ENCODE results near the gene MGP.

MGP gene

DNA sequence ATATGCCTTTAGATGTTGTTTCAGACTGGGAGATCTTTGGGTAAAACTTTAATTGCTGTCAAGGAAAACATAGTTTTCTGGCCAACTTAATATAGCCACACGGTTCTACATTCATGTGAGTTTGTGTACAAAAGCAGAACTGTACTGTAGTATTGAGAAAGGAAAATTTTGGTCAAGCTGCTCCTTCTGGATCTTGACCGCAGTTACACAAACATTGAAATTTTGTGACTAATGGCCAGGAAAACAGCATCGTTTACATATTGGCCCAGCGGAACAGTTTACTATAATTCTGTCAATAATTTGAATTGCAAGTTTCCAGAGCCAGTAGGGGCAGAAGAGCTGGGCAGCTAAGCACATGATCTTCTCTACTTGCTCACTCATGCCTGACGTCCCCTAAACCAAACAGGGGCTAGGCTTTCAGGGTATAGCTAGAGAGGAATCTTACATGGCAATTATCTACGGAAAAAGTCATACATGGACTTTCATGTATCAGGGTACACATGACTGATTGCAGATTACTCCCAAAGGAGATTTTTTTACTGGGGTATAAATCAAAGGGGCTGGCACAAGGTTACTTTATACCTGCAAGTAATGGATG is 31.0 kb downstream of the MGP start:
- no peak for DNase-seq

DNA sequence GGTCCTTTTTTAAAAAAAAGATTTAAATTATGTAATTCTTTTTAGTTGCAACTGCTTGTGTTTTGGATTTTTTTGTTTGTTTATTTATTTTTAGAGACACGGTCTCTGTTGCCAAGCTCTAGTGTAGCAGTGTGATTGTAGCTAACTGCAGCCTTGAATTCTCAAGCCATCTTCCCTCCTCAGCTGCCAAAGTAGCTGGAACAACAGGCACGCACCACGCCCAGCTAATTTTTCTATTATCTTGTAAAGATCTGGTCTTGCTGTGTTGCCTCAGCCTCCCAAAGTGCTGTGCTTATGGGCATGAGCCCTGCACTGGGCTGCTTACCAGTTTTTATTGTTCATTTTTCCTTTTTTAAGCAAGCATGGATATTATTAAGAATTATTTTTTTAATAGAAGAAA is 31.7 kb downstream of the MGP start:
- no peak for DNase-seq

DNA sequence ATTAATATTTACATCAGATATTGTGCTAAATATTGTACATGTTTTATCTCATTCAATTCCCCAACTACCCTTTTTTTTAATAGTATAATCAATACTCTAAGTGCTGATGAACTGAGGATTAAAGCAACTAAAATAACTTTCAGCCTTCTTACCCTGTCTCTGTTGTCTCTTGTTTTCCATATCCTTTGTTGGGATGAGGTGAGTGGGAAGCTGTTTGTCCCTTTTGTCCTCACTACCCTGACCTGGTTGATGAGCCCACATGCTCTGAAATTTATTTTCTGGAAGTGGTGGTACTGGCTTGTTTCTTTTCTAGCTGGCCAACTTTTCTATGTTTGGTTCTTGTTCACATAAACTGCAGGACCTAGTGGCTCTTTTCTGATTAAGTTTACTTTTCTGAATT is 32.8 kb downstream of the MGP start:
- DNase-seq, result no peak

DNA sequence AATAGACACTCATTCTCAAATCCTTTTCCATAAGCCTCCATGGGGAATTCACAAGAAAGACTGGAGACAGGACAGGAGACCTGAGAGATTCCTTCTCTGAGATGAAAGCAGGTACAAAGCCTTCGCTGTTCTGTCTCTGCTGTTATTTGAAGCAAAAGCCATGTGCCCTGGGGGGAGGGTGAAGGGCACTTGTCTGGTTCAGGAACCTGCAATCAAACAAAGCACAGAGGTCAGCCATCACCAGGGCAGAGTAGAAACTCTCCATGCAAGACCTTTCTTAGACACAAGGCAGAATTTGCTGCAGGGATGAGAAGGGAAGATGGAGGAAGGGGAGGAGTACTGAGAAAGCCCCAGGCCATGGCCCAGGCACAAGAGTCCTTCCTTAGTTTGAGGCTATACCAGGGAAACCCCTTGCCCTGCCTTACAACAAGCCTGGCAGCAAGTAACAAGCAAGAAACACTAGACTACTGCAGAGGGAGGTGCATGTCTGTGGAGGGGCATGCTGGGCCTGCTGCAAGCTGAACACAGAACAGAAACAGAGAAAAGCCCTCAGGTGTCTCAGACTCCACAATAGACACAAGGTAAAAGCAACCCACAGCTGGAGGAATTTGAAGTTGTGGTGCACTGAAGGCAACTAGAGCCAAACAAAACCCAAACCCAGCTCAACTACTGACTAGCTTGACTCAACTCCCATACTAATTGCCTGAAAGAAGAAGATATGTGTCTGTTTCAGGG is 34.6 kb downstream of the MGP start:
- no peak for DNase-seq

DNA sequence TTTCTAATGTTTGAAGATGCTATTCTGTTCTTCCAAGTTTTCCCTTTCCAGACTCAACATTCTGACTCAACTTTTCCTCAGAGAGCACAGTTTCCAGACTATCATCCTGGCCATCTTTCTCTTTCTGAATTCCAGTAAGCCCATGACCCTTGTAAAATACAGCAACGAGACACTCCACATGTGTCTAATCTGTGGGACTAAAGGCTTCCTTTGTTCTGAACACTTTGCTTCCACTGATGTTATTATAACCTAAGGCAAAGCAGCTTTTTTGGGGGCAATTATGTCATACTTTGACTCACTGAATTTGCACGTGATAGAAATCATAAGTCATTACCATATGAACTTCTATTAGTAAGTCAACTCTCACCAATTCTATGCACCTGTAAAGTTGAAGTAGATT is 36.0 kb downstream of the MGP start:
- no peak for DNase-seq

DNA sequence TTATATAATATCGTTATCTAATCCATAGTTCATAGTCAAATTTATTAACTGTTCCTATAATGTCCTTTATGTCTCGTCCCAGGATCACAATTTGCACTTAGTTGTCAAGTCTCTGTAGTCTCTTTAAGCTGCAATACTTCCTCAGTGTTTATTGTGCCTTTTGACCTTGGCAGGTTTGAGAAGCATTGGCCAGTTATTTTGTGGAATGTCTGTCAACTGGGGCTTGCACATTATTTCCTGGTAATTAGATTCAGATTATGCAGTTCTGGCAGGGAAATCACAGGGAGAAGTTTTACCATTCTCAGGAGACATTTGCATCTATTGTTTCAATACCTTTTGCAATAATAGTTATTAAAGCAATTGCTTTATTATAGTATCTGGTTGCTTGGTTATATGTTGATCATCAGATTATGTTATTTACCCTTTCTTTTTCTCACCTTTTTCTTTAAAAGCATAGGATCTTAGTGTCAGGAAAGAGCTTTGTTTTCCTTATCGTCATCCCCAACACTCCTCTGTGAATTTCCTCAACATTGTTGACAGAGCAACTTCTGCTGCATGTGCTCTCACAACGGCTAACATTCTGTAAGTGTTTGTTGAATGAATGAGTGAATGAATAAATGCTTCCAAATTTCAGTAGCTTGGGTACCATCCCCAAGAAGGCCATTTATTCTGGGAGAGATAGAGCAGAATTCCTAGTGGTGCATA is 38.6 kb downstream of the MGP start:
- no peak for DNase-seq

DNA sequence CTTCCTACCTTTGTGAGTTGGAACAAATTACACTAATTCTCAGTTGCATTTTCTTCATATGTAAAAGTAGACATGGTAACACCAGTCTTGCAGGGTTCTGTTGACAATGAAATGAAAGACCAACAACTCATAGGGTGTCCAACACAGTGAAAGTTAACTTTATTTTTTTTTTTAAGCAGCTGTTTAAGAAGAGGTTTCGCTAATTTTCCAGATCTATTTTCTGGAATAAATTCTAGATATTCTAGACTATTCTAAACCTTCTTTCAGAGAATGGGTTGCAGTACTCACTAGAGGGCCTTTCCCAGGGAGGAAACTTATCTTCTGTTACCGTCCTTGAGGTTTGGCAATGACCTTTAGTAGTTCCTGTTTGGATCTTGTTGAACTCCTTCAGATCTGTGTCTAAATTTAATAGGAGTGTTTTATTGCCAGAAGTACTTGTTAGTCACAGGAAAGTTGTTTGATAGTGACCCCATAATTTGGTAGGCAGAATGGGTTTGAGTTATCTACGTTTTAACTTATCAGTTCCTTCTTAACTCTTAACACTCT is 39.5 kb downstream of the MGP start:
- DNase-seq, result no peak

DNA sequence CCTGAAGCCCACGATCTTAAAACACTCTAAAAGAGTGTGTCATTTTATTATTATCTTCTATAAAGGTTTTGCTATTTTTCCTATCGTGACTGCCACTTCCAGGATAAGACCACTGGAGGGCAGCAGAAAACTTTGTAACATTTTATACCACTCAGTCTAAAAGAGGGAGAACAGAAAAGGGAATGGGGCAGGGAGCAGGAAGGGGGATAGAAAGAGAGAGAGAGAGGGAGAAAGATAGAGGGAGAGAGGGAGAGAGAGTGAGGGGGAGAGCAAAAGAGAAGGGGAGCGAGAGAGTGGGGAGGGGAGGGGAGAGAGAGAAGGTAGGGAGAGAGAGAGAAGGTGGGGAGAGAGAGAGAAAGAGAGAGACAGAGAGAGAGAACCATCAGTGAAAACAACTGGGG is 40.3 kb downstream of the MGP start:
- no peak for DNase-seq

DNA sequence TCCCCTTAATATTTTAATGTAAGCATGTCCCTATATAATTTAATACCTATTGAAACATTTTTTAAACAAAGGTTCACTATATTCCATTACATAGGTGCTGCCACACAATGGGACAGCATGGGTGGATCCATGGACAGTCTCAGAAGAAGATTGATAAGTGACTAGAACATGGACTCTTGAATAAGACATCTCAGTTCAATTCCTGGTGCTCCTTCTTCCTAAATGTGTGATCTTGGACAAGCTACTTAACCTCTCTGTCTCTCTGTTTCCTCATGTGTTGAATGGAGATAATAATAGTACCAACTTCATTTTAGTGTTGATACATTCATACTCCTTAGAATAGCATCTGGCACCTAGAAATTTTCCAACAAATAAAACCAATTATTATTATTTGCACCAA is 41.3 kb downstream of the MGP start:
- DNase-seq, result no peak

DNA sequence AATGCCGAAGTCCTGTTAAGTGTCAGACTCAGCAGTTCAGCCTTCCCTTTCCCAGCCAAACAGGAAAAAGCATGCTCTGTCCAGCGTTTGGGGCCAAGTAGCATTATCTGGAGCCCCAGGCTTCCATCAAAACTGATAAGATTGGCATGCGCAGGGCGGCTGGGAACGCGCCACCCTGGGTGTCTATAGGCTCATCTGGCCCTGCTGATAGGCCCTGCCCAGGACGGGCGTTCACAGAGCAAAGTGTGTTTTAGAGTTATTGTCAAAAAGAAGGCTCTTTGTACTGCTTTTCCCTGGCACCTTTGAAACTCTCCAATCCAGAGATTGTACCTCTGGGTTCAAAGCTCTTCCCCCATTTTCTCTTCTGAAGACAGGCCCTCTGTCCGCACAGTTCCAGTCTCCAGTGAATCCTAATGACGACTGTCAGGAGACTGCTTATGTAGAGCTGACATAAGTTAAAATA is 42.2 kb downstream of the MGP start, which contains the start of gene ART4:
ART4 (minus strand) TSS at position 102 of the 463 bp plus-strand sequence. CDS start 413 bp downstream, outside the sequence.
- no peak for DNase-seq

DNA sequence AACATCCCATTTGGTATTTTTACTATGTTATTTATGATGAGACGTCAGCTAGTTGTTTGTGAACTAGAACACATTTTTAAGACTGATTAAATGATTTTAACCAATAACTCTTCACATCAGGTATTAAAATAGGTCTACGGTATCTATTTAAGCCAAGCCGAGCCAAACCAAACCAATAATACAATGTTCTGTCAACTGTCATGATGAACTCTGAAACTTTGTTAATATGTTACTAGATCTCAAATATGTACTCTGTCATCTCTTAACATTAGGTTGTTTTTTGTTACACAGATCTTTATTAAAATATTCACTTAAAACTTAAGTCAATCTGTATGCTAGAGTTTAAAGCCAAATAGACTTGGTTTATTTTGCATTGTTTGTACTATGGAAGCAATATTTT is 43.3 kb downstream of the MGP start:
- no peak for DNase-seq

DNA sequence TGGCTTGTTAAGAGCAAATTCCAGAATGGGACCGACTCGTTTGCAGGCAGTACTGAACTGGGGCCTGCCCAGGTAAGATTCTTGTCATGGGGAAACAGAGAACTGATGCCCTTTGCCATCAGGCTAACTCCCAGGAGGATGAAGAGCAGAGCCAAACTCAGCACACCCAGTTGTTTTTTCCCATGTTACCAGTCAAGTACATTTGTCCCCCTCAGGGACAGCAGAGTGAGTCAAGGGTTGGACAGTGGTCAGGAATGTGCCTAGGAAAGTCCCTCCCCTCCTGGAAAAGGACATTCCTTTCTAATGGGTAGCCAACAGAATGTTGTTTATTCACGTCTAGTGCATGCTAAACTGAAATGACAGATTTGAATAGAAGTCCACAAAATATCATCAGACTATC is 43.9 kb downstream of the MGP start:
- DNase-seq, result no peak

DNA sequence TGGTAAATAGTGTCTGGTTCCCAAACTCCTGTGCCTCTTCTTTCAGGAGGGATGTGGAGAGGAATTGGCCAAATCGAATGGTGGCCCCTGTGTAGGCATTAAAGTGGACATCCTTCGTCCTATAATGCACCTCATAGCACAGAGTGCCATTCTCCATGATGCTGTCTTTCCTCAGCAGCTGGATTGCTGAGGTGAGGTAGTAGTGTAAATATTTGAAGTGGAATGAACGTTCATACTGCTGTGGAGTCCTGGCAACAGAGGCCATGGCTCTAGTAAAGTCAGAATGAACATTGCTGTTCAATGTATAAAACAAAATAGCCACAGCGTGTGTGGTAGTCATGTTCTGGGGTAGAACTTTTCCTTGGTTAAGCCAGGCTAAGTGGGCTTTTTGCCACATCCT is 45.0 kb downstream of the MGP start:
- DNase-seq, result no peak

DNA sequence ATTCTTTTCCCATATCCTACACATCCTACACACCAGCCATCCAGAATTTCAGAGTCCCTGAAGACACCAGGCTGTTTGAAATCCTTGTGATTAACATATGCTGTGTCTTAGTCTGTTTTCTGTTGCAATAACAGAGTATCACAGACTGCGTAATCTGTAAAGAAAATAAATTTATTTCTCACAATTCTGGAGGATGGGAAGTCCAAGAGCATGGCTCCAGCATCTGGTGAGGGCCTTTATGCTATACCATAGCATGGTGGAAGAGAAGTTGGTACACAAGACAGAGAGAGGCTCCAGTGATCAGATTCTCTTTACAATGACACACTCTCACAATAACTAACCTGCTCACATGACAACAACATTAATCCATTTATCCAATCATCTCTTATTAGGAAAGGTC is 46.4 kb downstream of the MGP start:
- DNase-seq, result no peak

DNA sequence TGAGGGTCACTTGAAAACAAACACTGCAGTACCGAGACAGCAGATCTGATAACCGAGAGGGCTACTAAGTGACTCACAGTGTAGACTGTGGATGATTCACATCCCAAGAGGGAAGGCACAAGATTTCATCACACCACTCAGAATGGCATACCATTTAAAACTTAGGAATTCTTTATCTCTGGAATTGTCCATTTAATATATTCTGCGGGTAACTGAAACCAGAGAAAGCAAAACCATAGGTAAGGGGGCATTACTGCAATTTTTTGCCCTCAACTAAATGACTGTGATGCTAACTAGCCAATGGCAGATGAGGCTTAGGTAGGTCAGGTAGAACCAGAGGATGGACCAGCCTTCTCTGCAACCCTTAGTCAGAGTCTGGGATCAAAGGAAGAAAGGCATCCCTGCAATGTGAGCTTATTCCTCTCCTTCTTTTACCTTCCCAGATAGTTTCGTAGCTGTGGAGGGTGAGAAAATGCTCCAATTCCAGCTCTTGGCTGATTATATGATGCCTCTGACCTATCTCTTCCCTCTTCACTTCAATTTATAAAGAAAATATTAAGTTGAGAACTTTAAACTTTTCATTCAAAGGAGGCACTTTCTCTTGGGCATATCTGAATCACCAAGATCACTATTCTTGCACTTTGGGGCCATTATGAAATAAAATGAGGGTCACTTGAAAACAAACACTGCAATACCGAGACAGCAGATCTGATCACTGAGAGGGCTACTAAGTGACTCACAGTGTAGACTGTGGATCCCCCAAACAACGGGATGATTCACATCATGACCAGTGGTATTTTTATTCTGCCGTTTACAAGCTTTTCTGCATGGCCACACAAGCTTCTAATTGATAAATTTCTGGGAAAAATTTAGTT is 49.1 kb downstream of the MGP start:
- DNase-seq, result no peak

DNA sequence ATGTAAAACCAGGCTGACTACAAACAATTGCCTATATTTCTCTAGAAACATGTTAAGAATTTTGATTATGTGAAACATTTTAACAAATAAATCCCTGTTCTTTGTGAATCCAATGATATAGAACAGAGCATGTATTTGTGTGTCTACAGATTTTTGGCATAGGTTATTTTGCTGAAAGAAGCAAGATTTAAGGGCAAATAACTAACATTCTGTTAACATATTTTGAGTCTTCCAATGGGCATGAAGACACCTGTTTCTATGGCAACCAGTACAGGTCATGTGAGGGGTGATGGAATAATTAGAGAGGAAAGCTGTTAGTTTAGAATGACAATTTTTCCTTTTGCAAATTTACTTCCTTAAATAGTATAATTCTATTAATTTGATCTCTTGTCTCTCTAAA is 51.1 kb downstream of the MGP start:
- DNase-seq, result no peak

DNA sequence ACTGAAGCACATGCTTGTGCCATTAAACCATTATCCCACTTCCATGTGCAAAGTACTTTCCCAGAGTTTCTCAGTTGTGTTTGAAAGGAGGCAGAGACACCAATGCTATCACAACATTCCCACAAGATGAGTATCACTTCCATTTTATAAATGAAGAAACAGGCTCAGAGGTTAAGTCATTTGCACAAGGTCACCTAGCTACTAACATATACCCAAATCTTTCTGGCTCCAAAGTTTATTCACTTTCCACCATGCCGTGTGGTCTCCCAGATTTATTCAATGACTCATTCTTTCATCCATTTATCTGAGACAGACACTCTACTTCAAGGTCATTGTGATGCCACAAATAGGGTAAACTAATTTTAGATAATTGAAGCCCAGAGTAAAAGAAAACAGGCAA is 51.7 kb downstream of the MGP start:
- DNase-seq, result no peak

DNA sequence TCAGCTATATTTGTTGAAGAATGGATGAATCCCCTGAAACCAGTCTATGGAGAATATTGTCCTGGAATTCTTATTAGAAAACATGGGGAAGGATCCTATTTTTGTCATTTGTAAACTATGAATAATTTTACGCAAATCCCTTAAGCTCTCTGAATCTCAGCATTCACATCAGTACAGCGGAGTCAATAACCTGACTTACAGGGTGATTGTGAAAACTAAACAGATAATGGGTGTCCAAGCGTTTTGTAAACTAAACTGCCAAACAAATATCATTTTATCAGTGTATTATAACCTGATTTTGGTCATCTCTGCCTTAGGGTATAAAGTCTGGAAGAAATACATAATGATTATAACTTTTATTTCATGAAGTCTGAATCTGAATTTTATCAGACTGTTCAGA is 52.3 kb downstream of the MGP start:
- no peak for DNase-seq

Data from activated CD4-positive, CD25-positive, alpha-beta regulatory T cell (primary cell).